HepG2 (cell line): ENCODE measurements around the gene DCAF7. TPM values are rescaled to one million over a fixed set of nuclear protein-coding genes. Genes with fewer than 3 reads are reported as not detected.

Source experiments
- ATAC-seq: fragments of 200-7000 bp; cut with Tn5 transposase; 3 replicates; pipeline ENCODE4 v1.9.1; 2020; ENCODE audit warnings: mild to moderate bottlenecking, moderate library complexity
- BruUV-seq: library from RNA; stranded (reverse); fragments of 400-500 nt; replicated peaks from 2 replicates; lab custom pipeline; 2021; lab: Mats Ljungman, UMichigan
- CTCF ChIA-PET: fragments of 300-600 bp; formaldehyde crosslinking; extraction: SDS; loops from one replicate; lab custom pipeline; 2021; ENCODE audit warnings: low total read pairs, inconsistent platforms, low intra/inter-chr PET ratio; lab: Yijun Ruan, JAX
- POLR2A ChIA-PET: fragments of 350-600 bp; sonication (Branson Sonifier 250); formaldehyde crosslinking; loops from one replicate; lab custom pipeline; 2020; ENCODE audit warnings: antibody characterized with exemption, inconsistent platforms; lab: Yijun Ruan, JAX
- DNase-seq: peaks from one replicate; pipeline ENCODE4 v3.0.0-alpha.2; 2015; ENCODE audit warnings: low spot score
- FAIRE-seq: peaks from 3 replicates; lab custom pipeline; 2011; peaks lifted over from hg19 to GRCh38; lab: Jason Lieb, UNC
- H2AFZ ChIP-seq: one replicate; pipeline ENCODE4 v1.6.1; 2011; ENCODE audit warnings: low read length, inconsistent platforms
- H3K27ac ChIP-seq: fragments of 300-600 bp; 3 replicates; pipeline ENCODE4 v1.8.0; 2011; ENCODE audit warnings: mixed run types, mild to moderate bottlenecking, mixed read lengths, low read length, inconsistent platforms; ENCODE audit not compliant: insufficient read depth; ENCODE audit errors: extremely low read length
- H3K27me3 ChIP-seq, 2 experiments: fragments of 200-600 bp in 1 of 2; 2 replicates in 1 of 2; 3 replicates in 1 of 2; pipeline versions ENCODE4 v1.6.0 to v1.8.0; 2011; ENCODE audit warnings: low read length in 2 of 2, mild to moderate bottlenecking in 2 of 2, moderate library complexity in 2 of 2, inconsistent platforms in 1 of 2; ENCODE audit not compliant: insufficient read depth in 2 of 2, control insufficient read depth in 1 of 2
- H3K36me3 ChIP-seq, 2 experiments: fragments of 200-600 bp in 1 of 2; replicated peaks in 1 of 2; 2 replicates in 1 of 2; 3 replicates in 1 of 2; pipeline versions ENCODE4 v1.5.1 to v1.8.0; 2011; ENCODE audit warnings: low read length in 2 of 2, inconsistent platforms in 1 of 2; ENCODE audit not compliant: insufficient read depth in 2 of 2, control insufficient read depth in 1 of 2
- H3K4me1 ChIP-seq: 2 replicates; pipeline ENCODE4 v1.5.1; 2012; ENCODE audit warnings: low read length, inconsistent platforms; ENCODE audit not compliant: insufficient read depth
- H3K4me2 ChIP-seq: 2 replicates; pipeline ENCODE4 v1.6.0; 2011; ENCODE audit warnings: low read depth, low read length, inconsistent platforms
- H3K4me3 ChIP-seq, 3 experiments: fragments of 200-600 bp in 1 of 3; sonication (generic), shearing (Covaris generic) in 1 of 3; replicated peaks in 1 of 3; 2 replicates each; pipeline ENCODE4 v1.5.1; 2011 to 2016; ENCODE audit warnings: low read length in 3 of 3, inconsistent platforms in 2 of 3, low read depth in 2 of 3, mild to moderate bottlenecking in 2 of 3, control low read depth in 1 of 3, mixed read lengths in 1 of 3; ENCODE audit not compliant: insufficient read depth in 1 of 3
- H3K79me2 ChIP-seq: one replicate; pipeline ENCODE4 v1.6.1; 2011; ENCODE audit warnings: low read length, inconsistent platforms; ENCODE audit not compliant: insufficient read depth
- H3K9ac ChIP-seq: 2 replicates; pipeline ENCODE4 v1.6.0; 2011; ENCODE audit warnings: mild to moderate bottlenecking, low read depth, low read length, inconsistent platforms; ENCODE audit not compliant: insufficient read depth
- H3K9me3 ChIP-seq: 2 replicates; pipeline ENCODE4 v1.5.1; 2012; ENCODE audit warnings: mild to moderate bottlenecking, low read length
- H4K20me1 ChIP-seq: 2 replicates; pipeline ENCODE4 v1.6.0; 2011; ENCODE audit warnings: inconsistent platforms, mild to moderate bottlenecking, low read length, moderate library complexity; ENCODE audit not compliant: insufficient read depth
- ELF1 ChIP-seq: sonication (generic); formaldehyde crosslinking; IDR thresholded peaks from 2 replicates; pipeline ENCODE4 v1.4.0; 2020; ENCODE audit warnings: missing genetic modification reagents
- FOXM1 ChIP-seq: sonication (generic); formaldehyde crosslinking; IDR thresholded peaks from 2 replicates; pipeline ENCODE4 v1.5.0; 2020; ENCODE audit warnings: missing genetic modification reagents
- GMEB2 ChIP-seq: IDR thresholded peaks from 2 replicates; pipeline ENCODE4 v1.6.1; 2016; ENCODE audit warnings: missing biosample characterization, missing genetic modification reagents, low read depth
- HMGXB4 ChIP-seq, 2 experiments: sonication (generic) in 1 of 2; formaldehyde crosslinking in 1 of 2; IDR thresholded peaks; 2 replicates each; pipeline versions ENCODE4 v1.4.0 to v1.6.1; 2018 to 2020; ENCODE audit warnings: missing genetic modification reagents in 2 of 2, borderline replicate concordance in 1 of 2, low read depth in 1 of 2, mild to moderate bottlenecking in 1 of 2, missing biosample characterization in 1 of 2
- MAX ChIP-seq: IDR thresholded peaks from 2 replicates; pipeline ENCODE4 v1.6.1; 2012; ENCODE audit warnings: inconsistent platforms
- MYNN ChIP-seq: sonication (generic); formaldehyde crosslinking; IDR thresholded peaks from 2 replicates; pipeline ENCODE4 v1.4.0; 2020; ENCODE audit warnings: mild to moderate bottlenecking, low read depth, missing genetic modification reagents
- NFIC ChIP-seq: IDR thresholded peaks from 2 replicates; pipeline ENCODE4 v1.6.1; 2012; ENCODE audit warnings: mild to moderate bottlenecking, low read length, inconsistent platforms
- PHB2 ChIP-seq: fragments of 450-650 bp; IDR thresholded peaks from 2 replicates; pipeline ENCODE4 v1.6.1; 2018; ENCODE audit not compliant: partially characterized antibody
- SP5 ChIP-seq: IDR thresholded peaks from 2 replicates; pipeline ENCODE4 v1.6.1; 2016; ENCODE audit warnings: low read depth, borderline replicate concordance
- TCF7L2 ChIP-seq: IDR thresholded peaks from 2 replicates; pipeline ENCODE4 v1.6.1; 2011; ENCODE audit warnings: mild to moderate bottlenecking, low read depth, low read length, moderate library complexity
- ZBTB25 ChIP-seq: IDR thresholded peaks from 2 replicates; pipeline ENCODE4 v1.6.1; 2018; ENCODE audit warnings: missing genetic modification reagents
- ZFP41 ChIP-seq: sonication (generic); formaldehyde crosslinking; IDR thresholded peaks from 2 replicates; pipeline ENCODE4 v1.4.0; 2020; ENCODE audit warnings: mild to moderate bottlenecking, missing genetic modification reagents, borderline replicate concordance
- ZNF138 ChIP-seq: sonication (generic); formaldehyde crosslinking; IDR thresholded peaks from 2 replicates; pipeline ENCODE4 v1.5.0; 2020; ENCODE audit warnings: mild to moderate bottlenecking, low read depth, missing genetic modification reagents
- ZNF557 ChIP-seq: sonication (generic); formaldehyde crosslinking; IDR thresholded peaks from 2 replicates; pipeline ENCODE4 v1.4.0; 2020; ENCODE audit warnings: missing genetic modification reagents
- ZNF879 ChIP-seq: sonication (generic); formaldehyde crosslinking; IDR thresholded peaks from 2 replicates; pipeline ENCODE4 v1.8.1; 2023; ENCODE audit warnings: missing genetic modification reagents
- ZSCAN22 ChIP-seq: sonication (generic); formaldehyde crosslinking; IDR thresholded peaks from 2 replicates; pipeline ENCODE4 v1.4.0; 2020; ENCODE audit warnings: mild to moderate bottlenecking, missing genetic modification reagents
- WGBS: methylation state at CpG from one replicate; pipeline ENCODE4 v1.1.6; 2017; ENCODE audit warnings: low lambda C conversion rate; 5-methylcytosine and 5-hydroxymethylcytosine counted together
- in situ Hi-C: cut with HindIII; loops from 2 replicates; pipeline ENCODE4 v1.10.0; 2017; ENCODE audit warnings: low pct_unique_long_range_greater_than_20kb; ENCODE audit not compliant: extremely low pct_ligation_motif_present
- intact Hi-C: fragments of 100-400 bp; cut with micrococcal nuclease; formaldehyde crosslinking; loops from one replicate; pipeline ENCODE4 v1.10.0; 2022; ENCODE audit not compliant: unreplicated experiment
- polyA plus RNA-seq, 8 experiments: library from polyadenylated mRNA; depleted of rRNA in 3 of 8; stranded (reverse) in 7 of 8; unstranded in 1 of 8; fragments of >200 nt; fragmentation: Illumina TruSeq in 4 of 8; extraction: Trizol in 4 of 8; gene quantifications; 2 replicates each; pipeline versions ENCODE4 v1.2.1 to v1.2.3, GENCODE V29; 2011 to 2016; ENCODE audit warnings: low read depth in 4 of 8, missing spikeins in 1 of 8, mixed read lengths in 1 of 8; ENCODE audit not compliant: insufficient read depth in 1 of 8
- total RNA-seq, 5 experiments: library from RNA; depleted of rRNA; stranded (reverse); fragments of >200 nt; fragmentation: Illumina TruSeq; extraction: Trizol; gene quantifications; 2 replicates each; pipeline ENCODE4 v1.2.3, GENCODE V29; 2016; ENCODE audit warnings: low read depth in 1 of 5

The DCAF7 gene
- total and polyA plus RNA-seq, 2 of the 13 experiments (the other 11 are each of a cell fraction or from before 2014, with no cell fraction given) = 55.2 to 73.4 TPM

- Histone ChIP-seq H3K27ac (no peak overlapping the region), H3K4me1 (peaks cover 10% of the 10 kb centered on the region), H3K79me2 (no peaks in the 10 kb centered on the region), H2AFZ (no peak overlapping the region), H4K20me1 (no peaks in the 10 kb centered on the region), H3K27me3 (no peaks in the 10 kb centered on the region), H3K9ac (no peak overlapping the region), H3K36me3 (peaks cover 11 to 39% of the 10 kb centered on the region in 2 experiments), H3K4me3 (no peak overlapping the region), H3K4me2 (no peak overlapping the region), H3K9me3 (no peaks in the 10 kb centered on the region)
- no peak for ATAC-seq
- CTCF ChIA-PET = no interaction called here
- intact Hi-C loops = no loop called here
- no peak for DNase-seq
- POLR2A ChIA-PET = interaction anchor here (2.3 kb wide), 1 partner anchor 12 kb away, joined by 6 read pairs; the partner anchor contains the start of gene MAP3K3
- WGBS = 97% methylated on average over 4 of the region's 4 CpGs
- BruUV-seq = no TSS peak
- no peak for TF ChIP-seq ZFP41 (CRISPR knock-in tag)
- no peak for TF ChIP-seq SP5
- no peak for TF ChIP-seq GMEB2 (CRISPR knock-in tag)
- no peak for TF ChIP-seq MYNN (CRISPR knock-in tag)
- no peak for FAIRE-seq
- in situ Hi-C loops = no loop called here
Observed at GRCh38 chr17:63634163-63634562, 83.9 kb downstream of the DCAF7 start.

- no peaks in the 10 kb centered on the region for H3K9me3 ChIP-seq
- no peaks in the 10 kb centered on the region for H3K27me3 ChIP-seq
- no peak overlapping the region for H3K27ac ChIP-seq
- WGBS = 100% methylated on average over 1 of the region's 1 CpG
- intact Hi-C loops = no loop called here
- no peak for ATAC-seq
- no peak overlapping the region for H3K9ac ChIP-seq
- BruUV-seq = no TSS peak
- H3K36me3 ChIP-seq = peaks cover 11 to 39% of the 10 kb centered on the region in 2 experiments
- no peak for DNase-seq
- H3K79me2 ChIP-seq = no peaks in the 10 kb centered on the region
- no peak overlapping the region for H3K4me3 ChIP-seq
- in situ Hi-C loops = no loop called here
- FAIRE-seq = no peak
- ChIA-PET CTCF (no interaction called here), POLR2A (interaction anchor here (2.3 kb wide), 1 partner anchor 13 kb away, joined by 6 read pairs; the partner anchor contains the start of gene MAP3K3)
- peaks cover 14% of the 10 kb centered on the region for H3K4me1 ChIP-seq
- no peaks in the 10 kb centered on the region for H4K20me1 ChIP-seq
- H3K4me2 ChIP-seq = no peak overlapping the region
- H2AFZ ChIP-seq = no peak overlapping the region
- TF ChIP-seq ZNF879 (CRISPR knock-in tag) (no peak), ZBTB25 (no peak), TCF7L2 (no peak), ZNF557 (CRISPR knock-in tag) (no peak), PHB2 (no peak), NFIC (no peak), HMGXB4 (CRISPR knock-in tag; IDR thresholded peaks at IDR 0.05; ENCODE audit: borderline replicate concordance in 1 of 2, low read depth in 1 of 2) (no peak), ELF1 (no peak), ZSCAN22 (no peak), ZNF138 (no peak), FOXM1 (CRISPR knock-in tag) (no peak), MAX (no peak)
Observed at GRCh38 chr17:63634816-63635215, 84.5 kb downstream of the DCAF7 start.
